ENCODE data around the gene HIKESHI.
A peak's percentile ranks its signal among the peaks of the same experiment; 100 is the strongest.
"Not testable (repeated sequence)": the region's sequence is repeated elsewhere in the genome, so short reads cannot be mapped to it uniquely, and the experiment has no call there.

HIKESHI gene, protein sequence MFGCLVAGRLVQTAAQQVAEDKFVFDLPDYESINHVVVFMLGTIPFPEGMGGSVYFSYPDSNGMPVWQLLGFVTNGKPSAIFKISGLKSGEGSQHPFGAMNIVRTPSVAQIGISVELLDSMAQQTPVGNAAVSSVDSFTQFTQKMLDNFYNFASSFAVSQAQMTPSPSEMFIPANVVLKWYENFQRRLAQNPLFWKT

DNA sequence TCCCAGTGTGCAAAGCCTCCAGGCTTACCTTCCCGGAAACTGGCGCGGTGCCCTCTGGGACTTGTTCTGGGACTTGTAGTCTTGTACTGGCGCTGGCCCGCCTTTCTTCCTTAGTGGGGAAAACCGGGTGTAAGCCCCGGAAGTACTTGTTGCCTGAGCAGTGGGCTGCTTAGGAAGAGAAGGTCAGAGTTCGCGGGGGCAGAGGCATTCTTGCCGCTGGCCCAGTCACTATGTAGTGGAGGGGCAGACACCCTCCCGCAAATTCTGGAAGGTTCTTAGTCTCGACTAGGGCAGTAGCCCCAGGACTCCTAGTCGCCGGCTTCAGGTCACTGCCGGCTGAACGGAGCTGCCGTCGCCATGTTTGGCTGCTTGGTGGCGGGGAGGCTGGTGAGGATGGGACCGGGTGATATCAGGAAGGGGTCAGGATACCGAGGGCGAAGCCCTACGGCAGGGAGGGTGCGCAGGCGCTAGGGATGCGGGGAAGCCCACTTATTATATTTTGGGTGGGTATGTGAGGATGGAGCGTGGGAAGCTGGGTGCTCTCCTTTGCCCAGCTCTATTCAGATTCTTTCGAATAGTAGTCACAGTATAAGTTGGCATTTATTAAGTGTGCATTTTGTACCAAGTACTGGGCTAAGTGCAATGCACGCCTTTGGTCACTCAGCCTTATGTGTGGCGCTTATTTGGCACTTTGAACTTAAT lies at the start of gene HIKESHI:
Gene HIKESHI, plus strand, starts transcription at position 149 of the 702 bp plus-strand sequence. Its CDS starts 209 bp downstream, at position 358.
- peak; percentile 94 for DNase-seq

DNA sequence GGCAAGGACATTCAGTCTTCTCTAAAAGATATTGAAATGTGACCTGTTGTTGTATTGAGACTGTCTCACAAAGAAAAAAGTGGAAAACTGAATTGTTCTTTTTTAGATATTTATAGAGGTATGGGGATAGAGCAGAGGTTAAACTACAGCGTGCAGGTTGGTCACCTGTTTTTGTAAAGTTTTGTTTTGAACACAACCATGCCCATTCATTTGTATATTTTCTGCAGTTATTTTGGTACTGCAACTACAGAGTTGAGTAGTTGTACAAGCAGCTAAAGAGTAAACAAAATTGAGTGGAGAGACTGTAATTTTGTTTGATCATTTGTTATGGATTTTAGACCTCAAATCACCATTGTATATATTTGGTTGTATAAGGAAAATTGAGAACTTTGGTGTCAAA lies 46.1 kb upstream of the HIKESHI start:
- no peak for DNase-seq

DNA sequence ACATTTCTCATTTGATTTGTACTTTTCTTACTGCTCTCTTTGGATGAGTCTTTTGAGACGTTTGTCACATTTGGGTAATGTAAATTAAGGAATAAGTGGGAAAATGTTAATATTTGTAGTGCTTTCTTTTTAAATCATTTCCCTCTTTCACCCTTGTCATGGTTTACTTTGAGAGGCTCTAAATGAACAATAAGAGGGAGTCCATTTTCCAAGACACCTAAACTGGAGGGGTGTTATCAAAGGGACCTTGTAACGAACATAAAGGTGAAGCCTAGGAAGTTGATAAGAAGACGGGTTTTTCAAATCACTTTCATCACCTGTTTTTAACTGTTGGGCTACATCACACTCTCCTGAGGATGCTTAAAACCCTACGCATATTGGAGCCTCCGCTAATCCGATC lies 45.4 kb upstream of the HIKESHI start:
- no peak for DNase-seq

DNA sequence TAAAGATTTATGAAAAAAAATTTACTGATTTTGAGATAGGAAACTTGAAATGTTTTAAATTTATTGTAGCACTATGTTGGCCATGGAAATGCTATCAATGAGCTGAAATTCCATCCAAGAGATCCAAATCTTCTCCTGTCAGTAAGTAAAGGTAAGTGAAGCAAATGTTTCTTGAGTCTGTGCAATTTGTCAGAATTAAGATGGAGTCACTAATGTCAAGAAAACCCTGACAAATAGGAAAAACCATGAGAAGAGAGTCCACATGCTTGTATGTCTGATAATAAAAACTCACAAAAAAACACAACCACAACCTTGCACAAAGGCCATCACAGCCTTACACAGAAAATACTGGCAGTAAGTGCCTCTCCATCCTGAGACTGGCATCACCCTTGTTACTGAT lies 44.6 kb upstream of the HIKESHI start:
- no peak for DNase-seq

DNA sequence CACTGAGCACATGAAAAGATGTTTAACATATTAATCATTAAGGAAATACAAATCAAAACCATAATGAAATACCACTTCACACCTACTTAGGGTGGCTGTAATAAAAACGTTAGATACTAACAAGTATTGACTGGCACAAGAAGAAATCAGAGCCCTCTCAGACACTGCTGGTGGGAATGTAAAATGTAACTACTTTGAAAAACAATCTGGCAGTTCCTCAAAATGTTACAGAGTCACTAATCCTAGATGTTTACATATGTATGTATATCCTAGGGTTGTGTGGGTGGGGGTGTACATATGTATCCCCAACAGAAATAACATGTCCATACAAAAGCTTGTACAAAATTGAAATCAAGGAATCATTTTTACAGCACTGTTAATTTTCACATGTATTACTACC lies 42.3 kb upstream of the HIKESHI start:
- DNase-seq, result no peak

DNA sequence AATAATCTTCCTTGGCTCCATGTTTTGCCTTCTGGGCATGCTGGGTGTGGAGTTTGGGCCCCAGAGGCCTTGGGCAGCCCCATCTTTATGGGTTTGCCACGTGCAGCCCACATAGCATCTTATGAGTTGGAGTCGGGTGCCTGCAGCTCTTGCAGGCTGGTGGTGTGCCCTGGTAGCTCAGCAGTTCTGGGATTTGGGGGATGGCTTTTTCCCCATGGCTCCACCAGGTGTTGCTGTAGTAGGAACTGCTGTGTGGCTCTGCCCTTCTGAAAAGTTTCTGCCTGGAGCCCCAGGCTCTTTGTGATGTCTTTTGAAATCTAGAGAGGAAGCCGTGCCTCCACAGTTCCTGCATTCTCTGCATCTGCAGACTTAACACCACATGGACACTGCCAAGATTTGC lies 40.7 kb upstream of the HIKESHI start:
- DNase-seq, result no peak

DNA sequence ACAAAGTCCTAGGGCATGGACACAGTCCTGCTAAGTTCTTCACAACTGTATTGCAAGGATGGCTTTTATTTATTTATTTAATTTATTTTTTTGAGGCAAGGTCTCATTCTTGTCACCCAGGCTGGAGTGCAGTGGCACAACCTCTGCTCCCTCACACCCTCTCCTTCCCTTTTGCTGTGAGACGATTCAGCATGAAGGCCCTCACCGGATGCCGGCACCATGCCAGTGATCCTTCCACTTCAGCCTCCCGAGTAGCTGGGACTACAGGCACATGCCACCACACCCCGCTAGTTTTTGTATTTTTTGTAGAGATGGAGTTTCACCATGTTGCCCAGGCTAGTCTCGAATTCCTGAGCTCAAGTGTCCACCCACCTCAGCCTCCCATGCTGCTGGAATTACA lies 39.7 kb upstream of the HIKESHI start:
- no peak for DNase-seq

DNA sequence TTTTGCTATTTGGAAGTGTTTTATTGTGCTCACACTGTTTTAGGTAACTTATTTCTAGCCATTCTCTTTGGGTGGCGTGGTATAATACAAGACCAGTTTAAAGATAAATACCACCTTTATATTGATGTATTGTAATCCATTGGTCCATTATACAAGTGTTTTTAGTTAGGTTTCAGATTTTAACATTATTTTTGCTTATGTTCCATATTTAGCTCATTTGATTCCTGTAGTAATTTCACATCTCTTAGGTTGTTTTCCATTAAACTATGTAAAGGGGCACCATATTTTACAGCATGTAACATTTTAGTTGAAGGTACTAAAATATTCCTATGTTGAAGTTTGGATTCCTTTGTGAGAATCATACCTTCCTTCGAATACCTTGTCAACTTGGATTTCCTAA lies 37.4 kb upstream of the HIKESHI start:
- DNase-seq, result no peak

DNA sequence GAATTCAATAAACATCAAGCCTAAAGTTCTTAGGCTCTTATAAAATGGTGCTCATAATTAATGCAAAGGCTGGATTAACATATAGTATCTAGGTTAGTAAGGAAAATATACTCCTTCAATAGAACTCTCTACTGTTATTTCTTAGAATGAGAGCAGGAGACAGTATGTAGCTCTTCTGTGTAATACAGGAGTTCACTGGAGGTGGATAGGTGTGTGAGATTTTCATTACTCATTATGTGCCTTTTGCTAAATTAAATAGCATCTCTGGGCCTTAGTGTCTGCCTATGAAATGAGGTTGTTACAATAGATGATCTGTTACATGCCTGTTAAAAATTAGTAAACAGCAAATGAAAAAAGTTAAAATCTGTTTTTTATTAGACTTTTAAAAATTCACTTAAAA lies 36.8 kb upstream of the HIKESHI start:
- no peak for DNase-seq

DNA sequence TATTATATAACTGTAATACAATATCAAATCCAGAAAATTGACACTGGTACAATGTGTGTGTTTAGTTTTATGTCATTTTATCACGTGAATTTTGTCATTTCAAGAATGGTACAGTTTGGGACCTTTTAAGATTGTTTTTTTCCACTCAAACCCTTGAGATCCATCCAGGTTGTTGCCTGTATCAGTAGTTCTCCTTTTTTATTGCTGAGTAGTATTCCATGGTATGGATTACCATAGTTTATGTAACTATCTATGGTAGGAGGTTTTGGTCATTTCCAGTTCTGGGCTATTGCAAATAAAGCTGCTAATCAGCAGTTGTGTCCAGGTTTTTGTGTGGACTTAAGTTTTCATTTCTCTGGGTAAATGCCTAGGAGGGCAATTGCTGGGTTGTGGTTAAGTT lies 32.4 kb upstream of the HIKESHI start:
- DNase-seq, result no peak

DNA sequence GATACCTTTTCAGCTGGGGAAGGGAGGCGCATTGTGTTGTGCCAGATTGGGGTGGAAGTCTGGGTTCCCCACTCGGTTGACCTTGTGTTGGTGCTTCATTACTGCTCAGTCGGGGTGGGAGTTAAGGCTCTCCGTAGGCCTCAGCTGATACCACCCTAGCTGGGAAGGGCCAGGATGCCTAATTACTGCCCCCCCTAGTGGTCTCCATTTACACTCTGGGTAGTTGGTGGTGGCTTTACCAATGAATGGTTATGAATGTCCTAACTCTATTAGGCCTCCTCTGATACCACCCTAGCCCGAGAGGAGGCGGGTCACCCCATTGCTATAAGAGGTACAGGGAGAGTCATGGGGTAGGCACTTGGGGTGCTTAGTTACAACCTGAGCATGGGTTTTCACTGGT lies 27.5 kb upstream of the HIKESHI start:
- no peak for DNase-seq

DNA sequence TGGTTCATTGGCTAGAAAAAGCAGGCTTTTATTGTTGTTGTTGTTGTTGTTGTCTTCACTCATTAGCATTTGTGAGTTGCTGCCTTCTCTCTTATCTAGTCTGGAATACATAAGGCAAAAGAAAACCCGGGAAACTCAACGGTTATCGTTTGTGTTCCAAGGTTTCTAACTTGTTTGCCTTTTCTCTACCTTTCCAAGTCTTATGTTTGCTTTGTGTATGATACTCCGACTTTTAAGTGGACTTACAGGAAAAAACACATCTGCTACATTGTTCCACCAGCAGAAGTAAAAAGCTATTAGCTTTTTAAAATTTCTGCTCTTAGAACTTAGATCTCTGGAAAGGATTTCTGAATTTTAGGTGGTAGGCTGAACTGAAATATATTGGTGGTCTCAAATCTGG lies 27.0 kb upstream of the HIKESHI start:
- no peak for DNase-seq

DNA sequence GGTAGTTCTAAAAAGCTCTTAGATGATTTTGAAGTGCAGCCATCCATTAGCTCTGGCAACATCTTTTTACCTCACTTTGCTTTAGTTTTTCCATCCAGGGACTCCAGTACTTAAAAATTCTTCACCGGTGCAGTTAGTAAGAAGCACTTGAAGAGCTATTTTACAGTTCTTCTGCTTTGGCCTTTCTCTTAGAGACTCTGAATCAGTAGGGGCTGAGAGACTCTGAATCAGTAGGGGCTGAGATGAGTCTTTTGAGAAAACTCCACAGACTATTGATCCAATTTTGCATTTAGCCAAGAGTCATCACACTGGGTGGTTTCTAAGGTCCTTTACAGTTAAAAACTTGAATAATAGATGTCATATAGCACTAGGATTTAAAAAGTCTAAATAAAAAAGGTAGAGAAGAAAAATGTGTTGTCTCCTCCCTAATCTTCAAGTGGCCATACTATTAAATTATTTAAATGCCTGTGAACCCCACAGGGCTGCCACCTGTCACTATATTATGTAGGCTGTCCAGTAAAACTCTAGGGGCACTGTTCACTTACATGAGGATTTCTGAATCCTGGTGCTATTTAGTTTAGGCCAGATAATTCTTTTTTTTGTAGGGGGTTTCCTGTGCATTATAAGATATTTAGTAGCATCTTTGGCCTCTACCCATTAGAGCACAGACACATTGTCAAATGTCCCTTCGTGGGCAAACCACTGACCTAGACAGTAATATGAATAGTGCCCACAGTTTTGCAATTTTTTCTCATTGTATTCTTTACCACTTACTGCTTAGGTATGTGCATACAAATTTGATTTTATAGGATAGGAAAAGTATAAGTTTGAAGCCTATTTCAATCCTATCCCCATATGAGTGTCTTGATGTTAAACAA lies 26.3 kb upstream of the HIKESHI start:
- DNase-seq, result no peak

DNA sequence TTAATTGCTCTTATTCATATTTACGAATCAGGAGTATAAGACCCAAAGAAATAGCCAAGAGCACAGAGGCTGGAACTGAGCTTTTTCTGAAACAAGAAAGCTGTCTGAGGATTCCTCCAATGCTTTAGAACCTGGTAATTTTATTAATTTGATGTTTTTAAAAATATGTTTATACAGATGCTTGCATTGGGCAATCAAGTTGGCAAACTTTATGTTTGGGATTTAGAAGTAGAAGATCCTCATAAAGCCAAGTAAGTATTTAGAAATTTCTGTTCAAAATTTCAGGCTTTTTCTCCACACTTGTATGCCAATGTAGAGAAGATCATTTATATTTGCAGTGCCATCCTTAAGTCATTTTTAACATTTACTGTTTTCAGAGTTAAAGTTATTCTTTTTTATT lies 24.3 kb upstream of the HIKESHI start:
- no peak for DNase-seq

DNA sequence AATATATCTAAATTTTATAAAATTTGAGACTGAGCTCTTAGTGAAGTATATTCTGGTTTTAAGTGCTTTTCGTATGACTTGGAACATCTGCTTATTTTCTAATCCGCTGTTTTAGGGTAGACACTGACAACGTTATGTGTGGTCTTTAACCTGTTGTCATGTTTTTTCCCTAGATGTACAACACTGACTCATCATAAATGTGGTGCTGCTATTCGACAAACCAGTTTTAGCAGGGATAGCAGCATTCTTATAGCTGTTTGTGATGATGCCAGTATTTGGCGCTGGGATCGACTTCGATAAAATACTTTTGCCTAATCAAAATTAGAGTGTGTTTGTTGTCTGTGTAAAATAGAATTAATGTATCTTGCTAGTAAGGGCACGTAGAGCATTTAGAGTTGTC lies 23.8 kb upstream of the HIKESHI start:
- no peak for DNase-seq

DNA sequence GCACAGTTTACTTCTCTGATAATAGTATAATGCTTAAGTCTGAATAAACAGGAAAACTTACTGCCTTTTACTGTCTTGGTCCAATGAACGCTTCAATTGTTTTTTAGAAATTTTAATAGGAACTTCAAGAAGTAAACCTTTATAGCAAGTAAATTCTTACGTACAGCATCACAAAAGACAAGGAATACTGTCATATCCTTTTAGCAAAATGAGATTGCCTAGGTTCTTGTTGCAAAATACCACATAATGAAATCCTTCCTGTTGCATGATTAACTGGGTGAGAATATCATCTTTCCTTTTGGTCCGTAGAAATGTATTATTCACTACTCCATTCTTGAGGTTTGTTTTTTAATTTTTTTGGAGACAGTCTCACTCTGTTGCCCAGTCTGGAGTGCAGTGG lies 22.3 kb upstream of the HIKESHI start:
- DNase-seq, result no peak

DNA sequence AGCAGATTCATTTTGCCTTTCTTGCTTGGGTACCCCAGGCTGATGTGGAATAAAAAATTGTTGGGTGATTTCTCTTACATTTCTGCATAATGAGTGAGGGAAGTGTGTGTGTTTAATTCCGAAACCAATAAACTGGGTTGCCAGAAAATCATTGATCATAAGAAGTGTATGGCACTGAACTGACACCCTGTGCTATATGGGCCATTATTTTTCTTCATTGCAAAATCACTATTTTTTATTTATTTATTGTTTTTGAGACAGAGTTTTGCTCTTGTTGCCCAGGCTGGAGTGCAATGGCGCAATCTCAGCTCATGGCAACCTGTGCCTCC lies 14.6 kb upstream of the HIKESHI start:
- no peak for DNase-seq

DNA sequence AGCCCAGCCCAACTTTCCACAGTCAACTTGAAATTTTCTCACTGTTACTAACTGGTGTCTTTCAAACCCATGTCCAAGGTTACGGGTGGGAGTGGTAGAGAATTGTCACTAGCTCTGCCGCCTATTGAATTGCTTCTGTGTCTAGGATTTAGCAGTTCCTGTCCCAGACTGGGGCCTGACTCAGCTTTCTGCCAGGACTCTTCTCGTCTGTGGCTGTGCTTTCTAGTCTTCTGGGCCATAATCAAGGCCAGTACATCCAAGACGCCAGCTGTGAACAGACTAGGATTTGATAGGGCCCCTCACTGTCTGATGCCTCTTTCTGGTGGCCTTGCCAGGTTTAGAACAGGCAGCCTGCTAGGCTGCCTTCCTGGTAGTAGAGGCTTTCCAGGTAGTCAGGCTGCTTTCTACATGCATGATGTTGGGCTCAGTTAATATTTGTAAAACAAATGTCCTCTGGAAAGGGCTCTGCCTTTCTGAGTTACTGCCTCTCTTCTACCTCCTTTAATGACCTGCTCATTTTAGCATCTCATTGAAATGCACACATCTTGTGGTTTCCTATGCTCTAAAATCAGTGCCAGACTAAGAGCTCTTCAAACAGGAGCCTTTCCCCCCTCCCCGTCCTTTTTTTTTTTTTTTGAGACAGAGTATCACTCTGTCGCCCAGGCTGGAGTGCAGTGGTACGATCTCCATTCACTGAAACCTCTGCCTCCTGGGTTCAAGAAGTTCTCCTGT lies 13.1 kb upstream of the HIKESHI start:
- DNase-seq, result no peak

DNA sequence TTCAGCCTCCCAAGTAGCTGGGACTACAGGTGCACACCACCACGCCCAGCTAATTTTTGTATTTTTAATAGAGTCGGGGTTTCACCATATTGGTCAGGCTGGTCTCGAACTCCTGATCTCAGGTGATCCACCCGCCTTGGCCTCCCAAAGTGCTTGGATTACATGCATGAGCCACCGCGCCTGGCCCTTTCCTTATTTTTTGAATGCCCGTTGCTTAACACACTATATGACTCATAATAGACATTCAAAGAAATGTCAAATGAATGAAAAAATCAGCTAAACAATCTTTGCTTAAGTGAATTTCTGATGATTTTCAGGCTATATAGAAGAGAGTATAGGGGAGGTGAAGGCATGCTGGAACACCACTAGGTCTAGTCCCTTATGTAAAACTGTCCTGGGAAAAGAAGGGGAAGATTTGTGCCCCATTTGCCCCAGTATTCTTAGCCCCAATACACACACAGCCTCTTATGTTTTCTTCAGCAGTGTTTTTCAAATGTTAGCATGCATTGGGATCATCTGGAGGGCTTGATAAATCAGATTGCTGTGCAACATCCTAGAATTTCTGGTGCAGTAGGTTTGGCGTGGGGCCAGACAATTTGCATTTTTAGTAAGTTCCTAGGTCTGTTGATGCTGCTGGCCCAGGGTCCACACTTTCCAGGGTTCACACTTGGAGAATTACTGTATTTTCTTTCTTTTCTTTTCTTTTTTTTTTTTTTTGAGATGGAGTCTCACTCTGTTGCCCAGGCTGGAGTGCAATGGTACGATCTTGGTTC lies 12.3 kb upstream of the HIKESHI start:
- DNase-seq, result not testable (repeated sequence)

DNA sequence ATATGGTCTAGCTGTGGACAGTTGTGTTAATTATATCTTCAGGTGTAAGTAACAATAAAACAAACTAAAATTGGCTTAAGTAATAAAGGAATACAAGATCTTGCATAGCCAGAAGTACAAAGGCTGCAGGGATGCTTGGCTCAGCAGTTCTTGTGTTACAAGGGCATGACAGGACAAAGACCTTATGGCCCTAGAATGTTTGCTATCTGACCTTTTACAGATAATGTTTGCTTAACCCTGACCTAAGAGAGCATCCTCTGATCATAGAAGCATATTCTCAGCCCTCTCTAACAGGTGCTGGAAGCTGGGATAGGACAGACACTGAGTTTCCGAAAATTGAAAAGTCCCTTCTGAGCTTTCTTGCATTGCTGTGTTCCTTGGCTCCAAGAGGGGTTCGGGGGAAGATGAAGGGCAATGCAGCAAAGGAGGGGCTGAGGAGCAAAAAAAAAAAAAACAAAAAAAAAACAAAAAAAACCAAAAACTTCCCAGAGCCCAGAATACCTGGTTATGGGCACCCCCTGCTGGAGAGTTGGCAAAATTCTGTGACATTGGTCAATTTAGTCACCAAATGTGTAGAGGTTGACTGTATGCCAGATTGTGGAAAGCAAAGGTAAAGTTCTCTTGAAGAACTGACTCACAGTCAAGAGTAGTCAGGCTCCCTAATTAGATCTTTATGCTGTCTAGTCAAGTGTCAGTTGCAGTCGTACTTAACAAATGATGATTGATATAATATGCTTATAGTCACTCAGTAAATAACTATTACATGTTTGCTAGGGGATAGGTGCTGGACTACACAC lies 10.4 kb upstream of the HIKESHI start:
- no peak for DNase-seq

DNA sequence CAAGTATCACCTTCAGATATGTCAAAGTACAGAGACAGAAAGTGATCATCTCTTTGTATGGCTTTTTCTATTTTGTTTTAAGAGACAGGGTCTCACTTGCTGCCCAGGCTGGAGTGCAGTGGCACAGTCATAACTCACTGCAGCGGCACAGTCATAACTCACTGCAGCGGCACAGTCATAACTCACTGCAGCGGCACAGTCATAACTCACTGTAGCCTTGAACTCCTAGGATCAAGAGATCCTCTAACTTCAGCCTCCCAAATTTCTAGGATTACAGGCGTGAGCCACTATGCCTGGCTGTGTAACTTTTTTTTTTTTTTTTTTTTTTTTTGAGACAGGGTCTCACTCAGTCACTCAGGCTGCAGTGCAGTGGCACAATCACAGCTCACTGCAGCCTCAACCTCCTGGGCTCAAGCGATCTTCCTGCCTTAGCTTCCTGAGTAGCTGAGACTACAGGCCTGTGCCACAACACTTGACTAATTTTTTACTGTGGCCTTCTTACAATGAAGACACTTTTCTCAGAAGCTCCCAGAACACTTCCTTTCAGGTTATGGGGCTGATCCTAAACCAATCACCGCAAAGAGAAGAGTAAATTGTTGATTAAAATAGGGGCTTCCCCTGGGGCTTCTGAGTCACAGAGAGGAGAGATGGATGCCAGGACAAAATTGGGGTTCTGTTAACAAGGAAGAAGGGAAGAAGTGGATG lies 9.0 kb upstream of the HIKESHI start:
- DNase-seq, result no peak
